Keratinocyte (primary cell): ENCODE results near the gene ZNF160. TPM values are rescaled to one million over a fixed set of nuclear protein-coding genes. Genes with fewer than 3 reads are reported as not detected.

ENCODE experiments used
- DNase-seq: peaks from one replicate; pipeline ENCODE4 v3.0.0-alpha.2; 2011; ENCODE audit warnings: low read depth, missing footprints, low spot score
- FAIRE-seq: peaks from 2 replicates; lab custom pipeline; 2011; peaks lifted over from hg19 to GRCh38; lab: Jason Lieb, UNC
- H2AFZ ChIP-seq: 2 replicates; pipeline ENCODE4 v1.6.0; 2012; ENCODE audit warnings: low read length, control low read depth, inconsistent platforms; ENCODE audit not compliant: control insufficient read depth
- H3K27ac ChIP-seq: 2 replicates; pipeline ENCODE4 v1.5.1; 2011; ENCODE audit warnings: low read length; ENCODE audit not compliant: control insufficient read depth, insufficient read depth
- H3K27me3 ChIP-seq: 3 replicates; pipeline ENCODE4 v1.6.0; 2011; ENCODE audit warnings: low read length; ENCODE audit not compliant: control insufficient read depth, insufficient read depth; ENCODE audit errors: extremely low read depth
- H3K36me3 ChIP-seq, 2 experiments: 2 replicates in 1 of 2; 3 replicates in 1 of 2; pipeline ENCODE4 v1.5.1; 2011; ENCODE audit warnings: low read length in 2 of 2, mild to moderate bottlenecking in 1 of 2; ENCODE audit not compliant: control insufficient read depth in 2 of 2, insufficient read depth in 2 of 2; ENCODE audit errors: extremely low read depth in 1 of 2
- H3K4me1 ChIP-seq: 3 replicates; pipeline ENCODE4 v1.5.1; 2011; ENCODE audit warnings: low read length; ENCODE audit not compliant: control insufficient read depth, insufficient read depth; ENCODE audit errors: extremely low read depth
- H3K4me2 ChIP-seq: 3 replicates; pipeline ENCODE4 v1.6.0; 2011; ENCODE audit warnings: low read depth, low read length; ENCODE audit not compliant: control insufficient read depth, insufficient read depth; ENCODE audit errors: extremely low read depth
- H3K4me3 ChIP-seq, 3 experiments: fragments of 200-600 bp in 1 of 3; sonication (generic) in 1 of 3; 2 replicates in 2 of 3; 3 replicates in 1 of 3; pipeline ENCODE4 v1.5.1; 2011 to 2016; ENCODE audit warnings: low read length in 3 of 3, mild to moderate bottlenecking in 3 of 3, control low read depth in 2 of 3, inconsistent platforms in 1 of 3, low read depth in 1 of 3, mixed read lengths in 1 of 3, mixed run types in 1 of 3, moderate library complexity in 1 of 3; ENCODE audit not compliant: control insufficient read depth in 2 of 3, insufficient read depth in 2 of 3; ENCODE audit errors: extremely low read depth in 1 of 3
- H3K79me2 ChIP-seq: 2 replicates; pipeline ENCODE4 v1.6.0; 2012; ENCODE audit warnings: low read length; ENCODE audit not compliant: control insufficient read depth, insufficient read depth
- H3K9ac ChIP-seq: 3 replicates; pipeline ENCODE4 v1.6.0; 2011; ENCODE audit warnings: low read length; ENCODE audit not compliant: control insufficient read depth, insufficient read depth; ENCODE audit errors: extremely low read depth
- H3K9me1 ChIP-seq: 3 replicates; pipeline ENCODE4 v1.6.0; 2011; ENCODE audit warnings: low read length; ENCODE audit not compliant: control insufficient read depth, insufficient read depth; ENCODE audit errors: extremely low read depth
- H3K9me3 ChIP-seq: 2 replicates; pipeline ENCODE4 v1.5.1; 2012; ENCODE audit warnings: low read depth, low read length; ENCODE audit not compliant: control insufficient read depth
- H4K20me1 ChIP-seq: 3 replicates; pipeline ENCODE4 v1.6.0; 2011; ENCODE audit warnings: low read length; ENCODE audit not compliant: control insufficient read depth, insufficient read depth; ENCODE audit errors: extremely low read depth
- CTCF ChIP-seq, 3 experiments: IDR thresholded peaks in 1 of 3; conservative IDR thresholded peaks in 1 of 3; optimal IDR thresholded peaks in 1 of 3; 2 replicates in 2 of 3; 3 replicates in 1 of 3; pipeline versions ENCODE3 to v1.5.1; 2011; ENCODE audit warnings: low read length in 3 of 3, mild to moderate bottlenecking in 3 of 3, moderate library complexity in 2 of 3, control low read depth in 1 of 3, inconsistent platforms in 1 of 3; ENCODE audit not compliant: insufficient read depth in 2 of 3; ENCODE audit errors: extremely low read depth in 1 of 3
- EZH2 ChIP-seq: IDR thresholded peaks from one replicate; pipeline ENCODE4 v1.6.1; 2012; ENCODE audit warnings: inconsistent platforms, mild to moderate bottlenecking, low read length, moderate library complexity
- dilution Hi-C: fragments of 300-500 bp; cut with MboI; formaldehyde crosslinking; loops from one replicate; pipeline ENCODE4 v1.7.0; 2020; ENCODE audit warnings: low sequenced_read_pairs; ENCODE audit not compliant: extremely low pct_ligation_motif_present
- polyA plus RNA-seq, 5 experiments: library from polyadenylated mRNA; depleted of rRNA in 3 of 5; stranded (reverse) in 3 of 5; stranded (forward) in 1 of 5; unstranded in 1 of 5; fragments of >200 nt; gene quantifications; 1 replicate in 1 of 5; 2 replicates in 3 of 5; 3 replicates in 1 of 5; pipeline versions ENCODE4 v1.2.1 to v1.2.3, GENCODE V29; 2011 to 2012; ENCODE audit warnings: missing spikeins in 2 of 5, low read depth in 1 of 5, low replicate concordance in 1 of 5

ZNF160 gene
- polyA plus RNA-seq, 1 donor (not counting 4 experiments of a cell fraction or from before 2014, with no cell fraction given) = 14.4 TPM

- no peak for DNase-seq
Measured at GRCh38 chr19:53055117-53055516, 48.1 kb downstream of the ZNF160 start.

DNA sequence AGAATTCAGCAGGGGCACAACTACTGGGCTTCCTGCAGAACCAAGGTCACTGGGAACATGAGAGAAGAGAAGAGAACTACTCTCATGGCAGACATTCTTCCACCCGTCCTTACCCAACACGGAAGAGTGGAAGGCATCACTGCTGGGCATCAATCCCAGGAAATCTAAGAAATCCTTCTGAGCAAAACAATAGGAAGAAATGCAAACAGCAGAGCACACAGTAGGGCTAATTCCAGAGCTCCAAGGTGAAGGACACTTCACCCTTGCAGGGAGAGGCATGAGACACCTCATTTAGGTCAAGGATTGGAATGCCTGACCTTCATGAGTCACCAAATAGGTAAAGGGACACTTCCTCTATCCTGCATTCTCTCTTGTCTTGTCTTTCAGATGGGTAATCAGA is 55.8 kb downstream of the ZNF160 start:
- Histone ChIP-seq H3K4me2 (no peak overlapping the region), H3K4me3 (no peak overlapping the region), H3K9me3 (no peaks in the 10 kb centered on the region), H2AFZ (no peak overlapping the region), H3K4me1 (no peaks in the 10 kb centered on the region), H3K36me3 (no peaks in the 10 kb centered on the region), H3K27ac (no peak overlapping the region), H3K27me3 (no peaks in the 10 kb centered on the region), H4K20me1 (no peaks in the 10 kb centered on the region), H3K9me1 (no peaks in the 10 kb centered on the region), H3K79me2 (no peaks in the 10 kb centered on the region), H3K9ac (no peak overlapping the region)
- TF ChIP-seq CTCF (optimal IDR thresholded peaks at IDR 0.05 in 1 of 3, IDR thresholded peaks at IDR 0.05 in 1 of 3, conservative IDR thresholded peaks at IDR 0.05 in 1 of 3; ENCODE audit: extremely low read depth in 1 of 3, insufficient read depth in 2 of 3, low read length in 3 of 3) (no peak), EZH2 (no peak)
- no peak for FAIRE-seq
- DNase-seq = no peak
- dilution Hi-C loops = no loop called here

More at GRCh38 chr19:53055117-53055516, 48.1 kb downstream of the ZNF160 start:
- no peak overlapping the region for H3K27ac ChIP-seq
- H3K79me2 ChIP-seq = no peaks in the 10 kb centered on the region
- H4K20me1 ChIP-seq = no peaks in the 10 kb centered on the region
- no peak overlapping the region for H3K4me2 ChIP-seq
- no peak for FAIRE-seq
- H3K36me3 ChIP-seq = no peaks in the 10 kb centered on the region
- H3K9me1 ChIP-seq = no peaks in the 10 kb centered on the region
- no peaks in the 10 kb centered on the region for H3K4me1 ChIP-seq
- no peaks in the 10 kb centered on the region for H3K27me3 ChIP-seq
- dilution Hi-C loops = no loop called here
- H3K9me3 ChIP-seq = peaks cover 4% of the 10 kb centered on the region
- H2AFZ ChIP-seq = no peak overlapping the region
- no peak overlapping the region for H3K4me3 ChIP-seq
- no peak overlapping the region for H3K9ac ChIP-seq
- no peak for TF ChIP-seq EZH2
- no peak for TF ChIP-seq CTCF (optimal IDR thresholded peaks at IDR 0.05 in 1 of 3, IDR thresholded peaks at IDR 0.05 in 1 of 3, conservative IDR thresholded peaks at IDR 0.05 in 1 of 3; ENCODE audit: extremely low read depth in 1 of 3, insufficient read depth in 2 of 3, low read length in 3 of 3)
